GM18873 (cell line): ENCODE data around the gene TLE4.
"Not testable (repeated sequence)": the region's sequence is repeated elsewhere in the genome, so short reads cannot be mapped to it uniquely, and the experiment has no call there.

Source experiments
- ATAC-seq: cut with Tn5 transposase; IDR thresholded peaks from one replicate; pipeline ENCODE4 v1.9.1; 2021; ENCODE audit warnings: mild to moderate bottlenecking, moderate library complexity, moderate number of reproducible peaks; ENCODE audit not compliant: unreplicated experiment, low FRiP score

TLE4 gene

DNA sequence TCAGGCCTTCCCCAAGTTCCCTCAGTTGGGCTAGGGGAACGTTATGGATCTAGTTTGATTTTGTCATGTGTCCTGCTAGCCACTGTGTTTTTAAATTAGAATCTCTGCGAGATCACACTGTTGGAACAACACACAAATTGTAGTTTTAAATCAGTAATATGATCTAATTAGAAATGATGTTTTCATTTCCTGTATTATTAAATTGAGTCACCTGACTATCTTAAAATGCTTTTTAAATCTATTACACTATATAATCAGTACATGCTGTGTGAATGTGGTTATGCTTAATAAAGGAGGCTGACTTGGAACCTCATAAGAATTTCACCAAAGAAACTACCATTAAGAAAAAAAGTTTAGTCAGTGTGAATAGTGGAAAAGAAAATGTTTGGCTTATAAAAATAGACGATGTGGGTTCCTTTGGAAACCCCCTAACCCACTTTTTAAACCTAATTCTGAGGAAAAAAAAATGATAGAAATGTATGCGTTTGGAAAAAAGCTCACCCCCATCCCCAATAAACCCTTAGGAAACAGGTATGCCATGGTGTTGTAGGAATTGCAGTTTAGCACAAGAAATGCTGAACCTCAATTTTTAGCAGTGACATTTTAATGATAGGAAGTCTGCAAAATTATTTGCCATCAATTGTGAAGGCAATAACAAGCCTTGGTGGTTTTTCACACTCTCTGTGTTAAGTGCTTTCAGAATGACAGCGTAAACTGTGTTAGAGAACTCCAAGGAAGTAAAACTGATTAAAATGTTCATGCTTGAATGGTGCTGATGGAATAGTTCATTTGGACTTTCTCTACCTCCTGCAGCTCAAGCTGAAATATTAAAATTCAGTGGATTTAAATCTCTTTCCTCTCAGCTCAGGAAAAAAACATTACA, 59.0 kb downstream of the TLE4 start:
- no peak for ATAC-seq

DNA sequence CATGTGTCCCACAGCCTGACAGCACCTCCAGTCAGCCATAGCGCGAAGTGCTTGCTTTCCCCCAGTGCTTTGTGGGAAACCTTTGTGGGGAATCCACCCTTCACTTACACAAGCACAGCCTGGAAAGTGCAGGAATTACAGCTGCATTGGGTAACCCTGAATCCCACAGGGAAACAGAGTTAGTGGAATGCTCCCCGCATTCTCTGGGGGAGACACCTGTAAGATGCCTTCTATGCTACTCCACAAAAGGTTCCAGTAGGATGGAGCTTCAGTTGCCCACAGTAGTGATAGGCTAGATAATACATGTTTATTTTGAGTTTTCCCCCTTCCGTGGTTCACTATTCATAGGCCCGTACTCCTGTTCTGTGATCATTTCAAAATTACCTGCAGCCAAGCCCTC, 60.3 kb downstream of the TLE4 start:
- no peak for ATAC-seq

DNA sequence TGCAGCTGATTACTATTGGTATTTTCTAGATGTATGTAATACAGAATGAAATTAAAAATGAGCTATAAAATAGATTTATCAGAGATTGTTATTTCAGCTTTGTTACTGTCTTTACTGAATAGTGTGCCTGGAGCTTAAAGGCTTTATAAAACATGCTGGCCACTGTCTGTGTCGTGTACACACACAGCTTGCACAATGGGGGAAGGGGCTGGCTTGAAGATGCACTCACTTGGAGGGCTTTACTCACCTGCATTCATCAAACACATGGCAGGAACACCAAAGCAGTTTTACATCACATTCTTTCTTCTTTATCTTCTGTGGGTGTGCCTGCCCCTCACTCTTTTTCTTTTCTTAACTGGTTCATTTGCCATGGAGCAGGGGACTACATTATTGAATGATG, 60.9 kb downstream of the TLE4 start:
- no peak for ATAC-seq

DNA sequence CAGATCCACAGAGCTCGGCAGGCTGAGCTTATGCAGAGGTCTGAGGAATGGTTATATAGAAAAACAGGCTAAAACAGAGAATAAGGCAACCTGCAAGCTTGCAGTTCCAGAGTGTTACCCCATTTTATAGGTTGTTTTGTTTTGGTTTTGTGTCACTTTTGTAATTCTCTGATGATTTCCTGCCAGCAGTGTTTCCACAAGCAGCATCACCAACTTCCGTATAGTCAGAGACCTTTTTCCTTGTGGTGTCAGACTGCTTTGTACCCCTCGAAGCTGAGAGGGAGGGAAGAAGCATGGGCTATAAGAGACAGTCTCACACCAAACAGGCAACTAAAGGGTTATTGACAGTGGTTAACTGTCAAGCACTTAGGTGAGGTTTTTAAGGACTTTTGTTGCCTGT, 61.8 kb downstream of the TLE4 start:
- no peak for ATAC-seq

DNA sequence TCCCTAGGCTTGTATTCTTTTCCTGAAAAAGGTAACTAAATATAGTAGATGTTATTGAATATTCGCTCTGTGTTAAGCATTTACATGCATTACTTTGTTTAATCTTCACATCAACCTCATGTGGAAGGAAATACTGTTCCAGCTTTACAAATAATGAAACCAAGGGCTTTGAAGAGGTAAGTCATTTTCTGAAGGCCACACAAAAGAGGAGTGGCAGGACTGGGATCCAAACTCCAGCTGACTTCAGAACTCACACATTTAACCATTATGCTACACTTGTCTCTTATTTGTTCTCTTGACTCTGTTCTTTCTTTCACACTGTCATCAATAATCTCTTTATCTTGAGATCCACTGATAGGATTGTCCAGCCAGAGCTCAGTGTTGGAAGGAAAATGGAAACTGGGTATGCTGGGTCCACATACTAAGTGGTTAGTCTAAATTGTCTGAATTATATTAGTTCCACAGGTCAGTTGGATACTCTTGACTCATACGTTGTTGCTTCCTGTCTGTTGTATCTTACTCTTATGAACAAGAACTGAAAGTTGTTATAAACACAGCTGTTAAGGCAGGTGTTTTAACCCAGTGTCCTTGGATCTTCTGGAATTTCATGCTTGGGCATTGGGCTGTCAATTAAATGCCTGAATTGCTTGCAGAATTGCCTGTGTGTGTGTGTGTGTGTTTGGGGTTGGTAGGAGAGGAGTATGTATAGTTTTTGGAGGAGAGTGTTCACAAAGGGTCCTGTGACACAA, 65.6 kb downstream of the TLE4 start:
- ATAC-seq, result no peak

DNA sequence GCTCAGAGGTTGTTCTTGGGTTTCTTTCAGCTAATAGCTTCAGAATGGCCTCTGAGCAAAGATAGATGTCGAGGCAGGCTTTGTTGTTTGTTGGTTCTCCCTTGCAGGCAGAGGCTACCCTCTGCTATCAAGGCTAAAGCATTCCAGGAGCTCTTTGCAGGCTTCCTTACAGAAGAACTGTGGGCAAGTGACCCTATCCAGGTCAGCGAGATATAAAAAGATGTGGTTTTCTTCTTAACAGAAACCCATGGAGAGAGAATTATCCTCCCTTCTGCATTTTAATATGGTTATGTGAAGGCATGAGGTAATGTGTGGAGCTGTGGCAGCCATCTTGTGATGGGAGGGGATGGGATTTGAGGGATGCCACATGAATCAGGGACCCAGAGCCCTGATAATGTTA, 67.0 kb downstream of the TLE4 start:
- no peak for ATAC-seq

DNA sequence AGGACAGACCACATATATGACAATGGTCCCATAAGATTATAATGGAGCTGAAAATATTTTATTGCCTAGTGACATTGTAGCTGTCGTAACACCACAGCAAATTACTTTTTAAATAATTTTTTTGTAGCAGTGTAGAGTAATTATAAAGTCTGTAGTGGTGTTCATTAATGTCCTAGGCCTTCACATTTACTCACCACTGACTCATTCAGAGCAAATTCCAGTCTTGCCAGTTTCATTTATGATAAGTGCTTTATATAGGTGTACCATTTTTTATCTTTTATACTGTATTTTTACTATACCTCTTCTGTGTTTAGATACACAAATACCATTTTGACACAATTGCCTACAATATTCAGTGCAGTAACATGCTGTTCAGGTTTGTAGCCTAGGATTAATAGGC, 67.6 kb downstream of the TLE4 start:
- no peak for ATAC-seq

DNA sequence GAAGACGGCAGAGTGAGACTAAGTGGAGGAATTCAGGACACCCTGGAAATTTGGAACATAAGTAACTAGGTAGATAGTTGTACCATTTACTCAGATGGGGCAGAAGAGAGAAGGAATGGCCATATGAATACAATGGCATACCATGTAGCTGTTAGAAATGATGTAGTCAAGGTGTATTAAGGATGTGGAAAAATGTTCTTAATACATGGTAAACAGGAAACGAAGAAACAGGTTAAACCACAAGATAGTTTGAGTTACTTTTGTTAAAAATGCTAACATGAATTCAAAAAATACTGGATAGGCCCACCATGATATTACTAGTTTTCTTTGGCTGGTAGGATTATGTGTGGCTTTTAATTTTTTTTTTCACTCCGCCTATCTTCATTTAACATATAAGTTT, 68.3 kb downstream of the TLE4 start:
- ATAC-seq, result not testable (repeated sequence)

DNA sequence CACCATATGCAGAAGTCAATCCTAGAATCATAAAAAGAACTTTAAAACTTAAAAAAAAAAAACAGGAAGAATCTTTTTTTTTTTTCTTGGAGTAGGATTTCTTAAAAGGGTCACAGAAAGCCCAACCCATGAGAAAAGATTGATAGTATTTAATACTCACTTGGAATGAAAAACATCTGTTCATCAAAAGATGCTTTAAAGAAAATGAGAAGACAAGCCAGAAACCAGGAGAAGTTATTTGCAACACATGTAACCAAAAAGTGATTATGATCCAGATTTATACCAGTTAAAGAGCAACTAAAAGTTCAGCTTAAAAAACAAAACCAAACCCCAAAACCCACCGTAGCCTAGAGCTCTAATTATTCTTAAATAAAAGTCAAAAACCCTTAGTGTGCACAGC, 69.3 kb downstream of the TLE4 start:
- no peak for ATAC-seq

DNA sequence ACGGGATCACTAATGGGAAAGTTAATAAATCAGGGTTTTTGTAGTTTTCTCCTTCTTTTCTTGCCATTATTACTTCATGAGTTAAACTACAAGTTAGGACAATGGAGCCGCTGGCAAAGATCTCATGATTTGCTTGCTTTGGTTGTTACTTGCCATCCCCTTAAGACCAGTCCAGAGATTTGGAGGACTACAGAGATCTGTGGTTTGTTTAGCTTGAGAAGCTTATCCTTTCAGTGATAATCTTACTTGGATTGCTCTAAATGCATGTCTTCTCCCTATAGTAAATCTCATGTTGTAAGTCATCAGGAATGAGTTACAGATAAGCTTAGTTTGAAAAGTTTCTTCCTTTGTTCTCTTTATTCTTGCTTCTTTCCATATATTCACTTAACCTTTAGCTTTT, 70.9 kb downstream of the TLE4 start:
- no peak for ATAC-seq

DNA sequence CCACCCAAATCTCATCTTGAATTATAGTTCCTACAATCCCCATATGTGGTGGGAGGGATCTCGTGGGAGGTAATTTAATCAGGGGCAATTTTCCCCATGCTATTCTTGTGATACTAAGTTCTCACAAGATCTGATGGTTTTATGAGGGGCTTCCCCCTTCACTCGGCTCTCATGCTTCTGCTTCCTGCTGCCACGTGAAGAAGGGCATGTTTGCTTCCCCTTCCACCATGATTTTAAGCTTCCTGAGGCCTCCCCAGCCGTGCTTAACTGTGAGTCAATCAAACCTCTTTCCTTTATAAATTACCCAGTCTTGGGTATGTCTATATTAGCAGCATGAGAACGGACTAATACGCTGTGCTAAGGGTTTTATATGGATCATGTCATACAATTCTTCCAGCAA, 72.3 kb downstream of the TLE4 start:
- no peak for ATAC-seq

DNA sequence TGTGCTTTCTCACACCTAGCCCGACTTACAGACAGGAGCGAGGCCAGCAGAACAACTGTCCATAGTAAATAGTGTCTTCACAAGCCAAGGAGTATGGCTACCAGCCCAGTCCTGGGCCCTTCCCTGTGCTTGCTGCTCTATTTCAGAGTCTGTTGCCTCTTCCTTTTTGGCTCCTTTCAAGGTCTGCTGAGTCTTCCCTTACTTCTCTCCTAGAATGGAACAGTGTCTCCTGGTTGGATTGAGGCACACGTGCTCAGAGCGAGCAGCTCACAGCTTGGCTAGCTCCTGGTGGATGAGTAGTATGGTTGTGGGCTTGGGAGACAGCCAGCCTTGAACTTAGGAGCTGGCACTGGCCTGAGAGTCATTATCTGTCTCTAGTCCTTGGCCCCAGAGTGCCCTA, 72.8 kb downstream of the TLE4 start:
- no peak for ATAC-seq

DNA sequence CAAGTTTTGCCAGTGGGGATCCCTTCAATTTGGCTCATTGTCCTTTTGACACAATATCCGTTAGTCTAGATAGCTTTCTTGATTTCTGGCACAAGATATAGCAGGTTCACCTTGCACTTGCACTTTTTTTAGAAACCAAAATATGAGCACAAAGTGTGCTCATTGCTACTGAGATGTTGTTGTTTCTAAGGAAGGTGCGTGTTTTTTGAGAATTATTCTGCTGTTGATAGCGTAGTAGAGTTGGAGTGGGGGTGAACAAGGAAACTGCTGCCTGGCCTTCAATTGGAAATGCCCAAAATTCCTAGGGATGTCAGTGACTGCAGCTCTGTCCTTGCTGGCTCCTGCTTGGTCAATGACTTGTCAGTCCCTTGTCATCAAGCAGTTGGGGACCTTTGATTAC, 73.3 kb downstream of the TLE4 start:
- ATAC-seq, result no peak

DNA sequence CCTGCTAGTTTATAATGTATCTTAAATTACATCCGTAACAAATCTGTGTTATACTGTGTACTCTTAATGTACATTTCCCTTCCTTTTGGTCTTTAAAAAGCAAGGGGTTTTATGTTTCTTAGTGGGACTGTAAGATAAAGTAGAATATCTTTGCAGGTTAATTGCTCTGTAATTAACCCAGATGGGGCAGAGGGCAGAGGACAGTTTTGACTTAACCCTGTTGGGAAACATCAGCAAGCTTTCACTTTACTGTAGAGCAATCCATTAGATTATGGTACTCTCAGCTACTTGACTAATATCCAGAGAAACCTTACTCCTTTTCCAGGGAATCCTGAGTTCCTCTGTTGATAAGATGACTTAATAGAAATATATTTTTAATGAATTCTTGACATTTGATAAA, 74.3 kb downstream of the TLE4 start:
- ATAC-seq, result no peak

DNA sequence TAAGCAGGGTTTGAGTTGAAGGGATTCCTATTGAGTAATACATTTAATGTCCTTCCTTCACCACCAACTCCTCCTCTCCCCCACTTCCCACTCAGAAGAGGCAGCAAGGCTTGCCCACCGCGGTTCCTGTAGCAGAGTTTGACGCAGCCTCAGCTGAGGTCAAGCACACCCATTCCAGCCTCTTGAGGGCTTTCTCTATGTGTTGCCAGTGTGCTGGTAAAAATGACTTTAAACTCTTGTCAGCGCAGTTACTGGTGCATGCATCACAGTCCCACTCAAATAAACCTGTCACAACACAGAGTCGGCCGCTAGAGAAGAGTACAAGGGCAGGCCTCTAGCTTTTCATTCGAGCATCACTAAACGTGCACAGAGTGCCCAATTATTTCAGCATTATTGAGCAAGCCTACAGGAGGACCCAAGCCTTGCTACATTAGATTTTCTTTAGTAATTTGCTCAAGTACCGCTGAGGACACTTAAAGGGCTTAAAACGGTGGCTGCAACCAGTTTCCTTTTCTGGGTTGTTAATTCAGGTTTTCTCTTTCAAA, 79.6 kb downstream of the TLE4 start:
- no peak for ATAC-seq

DNA sequence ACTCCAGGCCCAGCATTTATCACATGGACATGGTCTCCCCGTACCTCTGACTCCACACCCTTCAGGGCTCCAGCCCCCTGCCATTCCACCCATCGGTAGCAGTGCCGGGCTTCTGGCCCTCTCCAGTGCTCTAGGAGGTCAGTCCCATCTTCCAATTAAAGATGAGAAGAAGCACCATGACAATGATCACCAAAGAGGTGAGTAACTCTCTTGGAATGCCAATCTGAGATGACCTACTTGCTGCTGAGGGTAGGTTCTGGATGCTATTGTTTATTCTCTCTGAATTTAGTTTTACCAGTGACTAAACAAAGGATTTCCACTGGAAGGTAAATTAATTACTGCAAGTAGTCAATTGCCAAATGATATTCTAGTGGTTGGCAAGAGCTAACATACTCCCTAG, 80.8 kb downstream of the TLE4 start:
- ATAC-seq, result no peak

DNA sequence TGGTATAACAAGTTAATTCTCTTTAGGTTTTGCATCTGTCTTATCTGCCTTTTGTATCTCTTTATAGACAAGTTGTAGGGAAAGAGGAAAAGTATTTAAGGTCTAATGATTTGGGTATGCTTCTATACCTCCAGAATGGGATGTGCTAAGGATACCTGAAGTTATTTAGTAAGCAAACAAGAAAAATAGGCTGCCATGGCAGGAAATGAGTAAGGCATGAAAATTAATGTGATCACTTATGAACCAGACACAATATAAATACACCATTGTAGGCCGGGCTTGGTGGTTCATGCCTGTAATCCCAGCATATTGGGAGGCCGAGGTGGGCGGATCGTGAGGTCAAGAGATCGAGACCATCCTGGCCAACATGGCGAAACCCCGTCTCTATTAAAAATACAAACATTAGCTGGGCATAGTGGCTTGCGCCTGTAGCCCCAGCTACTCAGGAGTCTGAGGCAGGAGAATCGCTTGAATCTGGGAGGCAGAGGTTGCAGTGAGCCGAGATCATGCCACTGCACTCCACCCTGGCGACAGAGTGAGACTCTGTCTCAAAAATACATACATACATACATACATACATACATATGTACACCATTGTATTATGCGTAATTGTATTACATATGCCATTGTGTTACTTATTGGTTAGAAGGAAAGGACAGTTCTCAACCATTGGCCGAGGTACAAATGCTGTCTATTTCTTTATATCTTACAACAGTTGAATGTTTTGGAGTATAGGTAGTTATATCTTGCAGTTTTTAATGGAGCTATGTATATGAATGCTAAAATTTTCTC, 83.0 kb downstream of the TLE4 start:
- not testable (repeated sequence) for ATAC-seq

DNA sequence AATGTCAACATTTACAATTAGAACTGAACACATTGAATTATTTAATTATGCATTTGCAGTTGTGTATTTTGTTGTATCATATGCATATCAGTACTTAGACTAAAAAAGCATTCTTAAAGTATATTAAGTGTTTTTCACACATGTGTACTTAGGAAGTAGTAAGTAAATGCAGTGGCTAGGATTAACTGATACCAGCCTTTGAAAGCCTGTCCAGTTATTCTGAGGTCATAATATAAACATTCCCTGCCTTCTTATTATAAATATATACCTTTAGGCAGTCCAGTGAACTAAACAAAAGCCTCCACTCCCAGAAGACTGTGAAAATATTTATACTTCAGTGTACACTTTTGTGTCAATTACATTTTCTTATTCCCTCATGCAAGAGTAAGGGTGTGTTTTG, 83.8 kb downstream of the TLE4 start:
- ATAC-seq, result no peak

DNA sequence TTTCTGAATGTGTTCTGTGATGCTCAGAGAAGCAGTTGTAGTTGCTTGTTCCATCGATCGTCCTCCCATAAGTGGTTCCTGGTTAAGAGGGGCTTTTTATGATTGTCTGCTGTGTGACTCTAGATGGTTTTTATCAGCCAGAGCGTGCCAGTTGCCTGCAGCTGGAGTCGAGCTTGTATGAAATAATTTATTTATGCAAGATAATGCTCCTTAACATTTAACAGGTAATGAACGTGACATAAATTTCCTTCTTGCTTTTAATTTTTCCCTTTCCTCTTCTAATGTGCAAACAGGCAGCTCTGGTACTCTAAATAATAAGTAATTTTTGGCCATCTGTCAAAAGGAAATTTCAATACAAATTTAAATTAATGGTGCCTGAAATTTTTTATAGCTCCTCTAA, 84.4 kb downstream of the TLE4 start:
- no peak for ATAC-seq

DNA sequence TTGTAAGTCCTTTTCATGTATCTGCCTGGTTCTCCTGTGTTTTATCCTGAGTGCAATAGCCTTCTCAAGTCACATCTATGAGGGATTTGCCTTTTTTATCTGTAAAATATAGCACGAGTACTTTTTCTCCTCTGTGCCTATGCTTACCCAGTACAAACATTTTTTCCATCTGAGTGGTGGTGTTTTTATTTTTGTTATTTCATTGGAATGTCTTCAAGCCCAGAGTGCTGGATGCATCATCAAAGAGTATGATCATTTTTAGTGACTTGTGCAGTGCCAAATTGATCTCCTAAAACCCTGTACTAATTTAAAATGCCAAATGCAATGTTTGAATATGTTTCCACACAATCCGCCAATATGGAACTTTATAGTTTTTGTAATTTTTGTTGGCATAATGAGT, 86.1 kb downstream of the TLE4 start:
- ATAC-seq, result no peak

DNA sequence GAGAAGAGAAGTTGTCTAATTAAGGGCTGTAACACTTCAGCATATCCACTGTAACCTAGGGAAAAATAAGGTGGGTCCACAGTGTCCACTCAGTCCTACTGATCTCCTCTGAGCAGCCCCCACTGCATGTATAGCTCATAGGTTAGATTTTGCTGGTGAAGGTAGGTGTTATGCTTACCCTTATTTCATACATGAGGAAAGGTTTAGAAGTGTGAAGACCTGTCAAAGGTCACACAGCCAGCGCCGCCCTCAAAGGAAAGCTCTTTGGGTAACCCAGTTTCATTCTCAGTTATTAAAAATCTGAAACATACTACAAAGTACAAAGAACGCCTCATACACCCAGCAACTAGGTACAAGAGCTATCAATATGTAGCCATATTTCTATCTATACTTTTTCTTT, 87.2 kb downstream of the TLE4 start:
- ATAC-seq, result no peak
